Caki2 (cell line): Measurements from ENCODE around the gene TIMM13. TPM values are rescaled to one million over a fixed set of nuclear protein-coding genes. Genes with fewer than 3 reads are reported as not detected.
"Not testable (repeated sequence)": the region's sequence is repeated elsewhere in the genome, so short reads cannot be mapped to it uniquely, and the experiment has no call there.

Experiments
- DNase-seq: peaks from one replicate; pipeline ENCODE4 v3.0.0-alpha.2; 2015; ENCODE audit warnings: low read depth
- in situ Hi-C: cut with HindIII; loops from 2 replicates; pipeline ENCODE4 v1.10.0; 2016; ENCODE audit warnings: low sequenced_read_pairs, low pct_unique_long_range_greater_than_20kb, mixed read lengths
- total RNA-seq: library from RNA; depleted of rRNA; stranded (reverse); fragments of >200 nt; shearing (Covaris generic); gene quantifications from 2 replicates; pipeline ENCODE4 v1.2.3, GENCODE V29; 2014; ENCODE audit warnings: low replicate concordance

Gene TIMM13
- total RNA-seq, 1 experiment from 2014 or later: 31.9 TPM

- in situ Hi-C loops: no loop called here
- no peak for DNase-seq
Observed at GRCh38 chr19:2421581-2422306, 5.6 kb downstream of the TIMM13 start.

DNA sequence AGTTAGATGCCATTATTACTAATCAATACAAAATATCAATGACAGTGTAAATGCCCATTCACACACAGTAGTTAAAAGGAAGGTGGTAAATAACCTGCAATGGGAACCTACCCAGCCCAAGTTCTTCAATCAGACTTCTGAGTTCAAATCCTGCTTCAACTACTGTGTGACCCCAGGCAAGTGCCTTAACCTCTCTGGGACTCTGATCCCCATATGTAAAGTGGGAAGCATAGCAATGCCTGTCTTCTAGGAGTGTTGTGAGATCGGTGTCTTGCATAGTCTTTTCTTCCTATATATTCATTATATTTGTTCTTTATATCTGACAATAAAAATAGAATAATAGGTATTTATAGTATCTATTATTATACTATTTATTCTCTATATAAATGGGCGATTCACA is 6.9 kb downstream of the TIMM13 start:
- in situ Hi-C loops: no loop called here
- no peak for DNase-seq

GRCh38 chr19:2419754-2420153 is 7.6 kb downstream of the TIMM13 start:
- in situ Hi-C loops: no loop called here
- no peak for DNase-seq

DNA sequence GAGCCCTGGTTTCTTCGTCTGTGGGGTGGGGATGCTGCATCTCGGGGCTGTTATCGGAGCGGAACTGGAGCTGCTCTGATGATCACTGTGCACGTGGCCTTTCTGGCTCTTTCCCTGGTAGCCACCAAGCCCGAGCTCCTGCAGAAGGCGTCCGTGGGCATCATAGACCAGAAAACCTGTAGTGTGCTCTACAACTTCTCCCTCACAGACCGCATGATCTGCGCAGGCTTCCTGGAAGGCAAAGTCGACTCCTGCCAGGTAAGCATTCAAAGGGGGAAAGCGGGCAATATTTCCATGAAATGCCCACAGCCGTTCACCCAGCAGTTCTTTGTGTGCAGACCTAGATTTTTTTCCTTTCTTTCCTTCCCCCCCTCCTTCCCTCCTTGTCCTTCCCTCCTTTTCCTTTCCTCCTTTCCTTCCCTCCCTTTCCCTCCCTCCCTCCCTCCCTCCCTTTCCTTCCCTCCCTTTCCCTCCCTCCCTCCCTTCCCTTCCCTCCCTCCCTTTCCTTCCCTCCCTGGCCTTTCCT is 9.4 kb downstream of the TIMM13 start:
- DNase-seq: no peak
- in situ Hi-C loops: no loop called here

GRCh38 chr19:2417436-2417835 is 9.9 kb downstream of the TIMM13 start:
- in situ Hi-C loops, DNase-seq: not testable (repeated sequence)

DNA sequence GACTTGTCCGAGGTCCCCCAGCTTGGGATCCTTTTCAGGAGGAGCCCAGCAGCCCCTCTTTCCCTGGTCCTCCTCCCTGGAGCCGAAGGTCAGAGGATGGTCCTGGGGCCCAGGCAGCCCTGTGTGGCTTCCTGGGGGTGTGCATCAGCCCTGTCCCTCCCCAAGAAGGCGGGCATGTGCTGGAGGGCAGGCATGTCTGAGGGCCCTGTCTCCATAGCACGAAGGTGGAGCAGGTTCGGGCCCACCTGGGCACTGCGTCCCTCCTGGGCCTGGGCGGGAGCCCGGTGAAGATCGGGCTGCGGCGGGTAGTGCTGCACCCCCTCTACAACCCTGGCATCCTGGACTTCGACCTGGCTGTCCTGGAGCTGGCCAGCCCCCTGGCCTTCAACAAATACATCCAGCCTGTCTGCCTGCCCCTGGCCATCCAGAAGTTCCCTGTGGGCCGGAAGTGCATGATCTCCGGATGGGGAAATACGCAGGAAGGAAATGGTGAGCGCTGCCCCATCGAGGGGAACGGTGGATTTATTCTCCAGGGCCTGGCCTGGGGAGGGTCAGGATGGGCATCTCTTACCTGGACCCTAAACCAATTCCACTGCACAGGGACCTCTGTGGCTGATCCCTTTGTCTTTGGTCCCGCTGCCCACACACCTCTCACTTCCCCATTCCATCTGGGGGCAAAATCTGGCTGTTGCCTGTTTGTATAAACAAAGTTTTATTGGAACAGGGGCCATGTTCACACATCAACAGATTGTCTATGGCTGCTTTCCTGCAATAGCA is 10.9 kb downstream of the TIMM13 start:
- no peak for DNase-seq
- in situ Hi-C loops: no loop called here

GRCh38 chr19:2415973-2416319 is 11.4 kb downstream of the TIMM13 start:
- in situ Hi-C loops: no loop called here
- DNase-seq: no peak

DNA sequence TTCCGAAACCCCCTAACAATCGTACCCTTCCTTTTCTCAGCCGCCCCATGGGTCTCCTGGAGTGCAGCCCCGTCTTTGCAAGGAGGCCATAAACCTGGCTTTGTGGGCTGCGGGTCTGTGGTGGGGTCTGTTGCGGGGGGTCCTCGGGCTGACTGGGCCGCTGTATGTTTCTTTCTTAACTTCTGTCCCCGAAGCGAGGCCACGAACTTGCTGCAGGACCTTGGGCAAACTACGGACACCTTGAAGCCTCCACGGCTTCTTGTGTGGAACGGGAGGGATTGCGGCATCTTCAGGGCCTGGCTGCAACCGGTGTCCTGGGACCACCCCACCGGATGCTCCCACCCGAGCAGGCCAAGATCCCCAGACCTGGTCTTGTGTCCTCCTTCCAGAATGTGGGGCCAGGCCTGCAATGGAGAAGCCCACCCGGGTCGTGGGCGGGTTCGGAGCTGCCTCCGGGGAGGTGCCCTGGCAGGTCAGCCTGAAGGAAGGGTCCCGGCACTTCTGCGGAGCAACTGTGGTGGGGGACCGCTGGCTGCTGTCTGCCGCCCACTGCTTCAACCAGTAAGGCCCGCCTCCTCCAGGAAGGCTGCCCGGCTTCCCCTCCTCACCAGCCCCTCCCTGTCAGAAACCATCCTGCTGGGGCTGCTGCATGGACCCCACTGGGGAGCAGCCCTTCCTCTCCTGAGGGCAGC is 12.0 kb downstream of the TIMM13 start:
- in situ Hi-C loops: no loop called here
- DNase-seq: no peak

DNA sequence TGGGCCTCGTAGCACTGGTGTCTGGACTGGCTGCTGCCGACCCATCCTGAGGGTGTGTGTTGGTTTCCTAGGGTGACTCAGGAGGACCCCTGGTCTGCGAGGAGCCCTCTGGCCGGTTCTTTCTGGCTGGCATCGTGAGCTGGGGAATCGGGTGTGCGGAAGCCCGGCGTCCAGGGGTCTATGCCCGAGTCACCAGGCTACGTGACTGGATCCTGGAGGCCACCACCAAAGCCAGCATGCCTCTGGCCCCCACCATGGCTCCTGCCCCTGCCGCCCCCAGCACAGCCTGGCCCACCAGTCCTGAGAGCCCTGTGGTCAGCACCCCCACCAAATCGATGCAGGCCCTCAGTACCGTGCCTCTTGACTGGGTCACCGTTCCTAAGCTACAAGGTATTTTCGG is 13.8 kb downstream of the TIMM13 start:
- DNase-seq: no peak
- in situ Hi-C loops: no loop called here

GRCh38 chr19:2413159-2413558 is 14.2 kb downstream of the TIMM13 start:
- no peak for DNase-seq
- in situ Hi-C loops: no loop called here

DNA sequence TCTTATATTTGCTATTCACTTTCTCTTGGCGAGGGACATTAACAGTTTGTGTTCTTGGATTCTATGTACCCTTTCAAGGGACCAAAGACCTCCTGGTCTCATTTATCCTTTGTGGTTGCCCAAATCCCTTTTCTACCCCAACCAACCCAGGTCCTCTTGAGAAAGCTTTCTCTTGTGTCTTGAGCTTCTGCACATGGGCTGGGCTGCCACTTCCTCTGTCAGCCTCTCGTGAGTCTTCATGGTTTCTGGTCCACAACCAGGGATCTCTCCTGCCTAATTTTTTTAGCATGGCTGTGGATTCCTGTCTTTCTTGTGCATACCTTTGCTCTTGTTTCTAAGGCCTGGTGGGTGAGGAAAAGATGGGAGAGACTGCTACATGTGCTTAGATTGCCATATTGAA is 14.9 kb downstream of the TIMM13 start:
- DNase-seq: no peak
- in situ Hi-C loops: no loop called here

- DNase-seq: no peak
- in situ Hi-C loops: no loop called here
Observed at GRCh38 chr19:2411709-2412108, 15.7 kb downstream of the TIMM13 start.

DNA sequence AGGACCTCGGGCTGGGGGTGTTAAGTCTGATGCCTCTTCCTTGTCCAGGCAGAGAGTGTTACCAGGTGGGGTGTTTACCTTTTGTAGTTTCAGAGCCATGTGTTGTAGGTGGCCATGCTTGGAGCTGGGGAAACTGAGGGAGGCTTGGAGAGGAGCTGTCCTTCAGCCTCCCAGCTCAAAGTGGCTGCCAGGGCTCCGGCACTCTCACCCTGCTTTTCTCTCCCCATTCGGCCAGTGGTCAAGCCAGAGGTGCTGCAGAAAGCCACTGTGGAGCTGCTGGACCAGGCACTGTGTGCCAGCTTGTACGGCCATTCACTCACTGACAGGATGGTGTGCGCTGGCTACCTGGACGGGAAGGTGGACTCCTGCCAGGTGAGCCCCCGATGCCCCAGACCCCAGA is 17.4 kb downstream of the TIMM13 start:
- DNase-seq: no peak
- in situ Hi-C loops: no loop called here

GRCh38 chr19:2409352-2409912 is 18.0 kb downstream of the TIMM13 start:
- in situ Hi-C loops: no loop called here
- DNase-seq: no peak

- in situ Hi-C loops: no loop called here
- DNase-seq: no peak
Observed at GRCh38 chr19:2408247-2408646, 19.1 kb downstream of the TIMM13 start.

GRCh38 chr19:2399582-2399981 is 27.8 kb downstream of the TIMM13 start:
- in situ Hi-C loops: no loop called here
- DNase-seq: no peak

GRCh38 chr19:2398735-2399305 is 28.6 kb downstream of the TIMM13 start:
- in situ Hi-C loops: no loop called here
- DNase-seq: no peak

DNA sequence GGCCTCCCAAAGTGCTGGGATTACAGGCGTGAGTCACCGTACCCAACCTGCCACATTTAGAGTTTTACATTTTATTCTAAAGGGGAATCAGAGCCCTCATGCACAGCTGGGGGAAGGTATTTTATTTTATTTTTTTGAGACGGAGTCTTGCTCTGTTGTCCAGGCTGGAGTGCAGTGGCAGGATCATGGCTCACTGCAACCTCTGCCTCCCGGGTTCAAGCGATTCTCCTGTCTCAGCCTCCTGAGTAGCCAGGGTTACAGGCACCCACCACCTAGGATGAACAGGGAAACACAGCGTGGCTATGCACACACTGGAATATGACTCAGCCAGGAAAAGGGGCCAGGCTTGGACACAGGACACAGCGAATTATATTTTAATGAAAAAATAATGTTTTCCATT is 30.2 kb downstream of the TIMM13 start:
- in situ Hi-C loops, DNase-seq: not testable (repeated sequence)
